HepG2 (cell line): ENCODE measurements around the gene TMEM151A. TPM values are rescaled to one million over a fixed set of nuclear protein-coding genes. Genes with fewer than 3 reads are reported as not detected.

ENCODE experiments used
- BORCS8-MEF2B ChIP-seq: sonication (generic); formaldehyde crosslinking; IDR thresholded peaks from 2 replicates; pipeline ENCODE4 v1.8.0; 2022; ENCODE audit warnings: mild to moderate bottlenecking, missing genetic modification reagents
- CHCHD3 ChIP-seq: sonication (generic); formaldehyde crosslinking; IDR thresholded peaks from 2 replicates; pipeline ENCODE4 v1.8.0; 2022; ENCODE audit warnings: mild to moderate bottlenecking, missing genetic modification reagents, moderate library complexity
- GABPB1 ChIP-seq: IDR thresholded peaks from 2 replicates; pipeline ENCODE4 v1.6.1; 2016; ENCODE audit warnings: mild to moderate bottlenecking, missing genetic modification reagents, moderate library complexity, missing compliant biosample characterization
- HDAC2 ChIP-seq: sonication (generic); formaldehyde crosslinking; IDR thresholded peaks from 2 replicates; pipeline ENCODE4 v1.4.0; 2020; ENCODE audit warnings: missing genetic modification reagents
- SOX13 ChIP-seq, 3 experiments: fragments of 450-650 bp in 1 of 3; sonication (generic) in 1 of 3; formaldehyde crosslinking in 1 of 3; IDR thresholded peaks in 2 of 3; conservative IDR thresholded peaks in 1 of 3; 2 replicates each; pipeline versions ENCODE4 v1.5.0 to v1.6.1; 2016 to 2020; ENCODE audit warnings: antibody characterized with exemption in 1 of 3, mild to moderate bottlenecking in 1 of 3, missing compliant biosample characterization in 1 of 3, missing genetic modification reagents in 1 of 3, moderate library complexity in 1 of 3
- TCF12 ChIP-seq, 2 experiments: fragments of 450-650 bp in 1 of 2; sonication (generic) in 1 of 2; formaldehyde crosslinking in 1 of 2; IDR thresholded peaks; 2 replicates each; pipeline versions ENCODE4 v1.6.1 to v1.8.0; 2017 to 2022; ENCODE audit warnings: antibody characterized with exemption in 1 of 2, mild to moderate bottlenecking in 1 of 2, missing genetic modification reagents in 1 of 2, moderate library complexity in 1 of 2
- polyA plus RNA-seq, 8 experiments: library from polyadenylated mRNA; depleted of rRNA in 3 of 8; stranded (reverse) in 7 of 8; unstranded in 1 of 8; fragments of >200 nt; fragmentation: Illumina TruSeq in 4 of 8; extraction: Trizol in 4 of 8; gene quantifications; 2 replicates each; pipeline versions ENCODE4 v1.2.1 to v1.2.3, GENCODE V29; 2011 to 2016; ENCODE audit warnings: low read depth in 4 of 8, missing spikeins in 1 of 8, mixed read lengths in 1 of 8; ENCODE audit not compliant: insufficient read depth in 1 of 8
- total RNA-seq, 5 experiments: library from RNA; depleted of rRNA; stranded (reverse); fragments of >200 nt; fragmentation: Illumina TruSeq; extraction: Trizol; gene quantifications; 2 replicates each; pipeline ENCODE4 v1.2.3, GENCODE V29; 2016; ENCODE audit warnings: low read depth in 1 of 5
- TF ChIP-seq, protein P1 (sequence below): IDR thresholded peaks from 2 replicates; pipeline ENCODE4 v1.4.0; 2020; ENCODE audit warnings: mild to moderate bottlenecking, missing genetic modification reagents
- TF ChIP-seq, protein P2 (sequence below), 2 experiments: sonication (generic) in 1 of 2; formaldehyde crosslinking in 1 of 2; IDR thresholded peaks; 2 replicates each; pipeline versions ENCODE4 v1.4.0 to v1.6.1; 2016 to 2020; ENCODE audit warnings: borderline replicate concordance in 1 of 2, low read depth in 1 of 2, mild to moderate bottlenecking in 1 of 2, missing genetic modification reagents in 1 of 2
- TF ChIP-seq, protein P3 (sequence below): sonication (generic); formaldehyde crosslinking; IDR thresholded peaks from 2 replicates; pipeline ENCODE4 v1.5.1; 2020; ENCODE audit warnings: mild to moderate bottlenecking, moderate library complexity, missing genetic modification reagents
- TF ChIP-seq, protein P4 (sequence below), 2 experiments: sonication (generic) in 1 of 2; formaldehyde crosslinking in 1 of 2; IDR thresholded peaks; 2 replicates each; pipeline versions ENCODE4 v1.5.1 to v1.6.1; 2011 to 2020; ENCODE audit warnings: borderline replicate concordance in 1 of 2, low read depth in 1 of 2, low read length in 1 of 2, mild to moderate bottlenecking in 1 of 2, missing genetic modification reagents in 1 of 2, moderate library complexity in 1 of 2

Gene TMEM151A
- total and polyA plus RNA-seq, 2 of the 13 experiments (the other 11 are each of a cell fraction or from before 2014, with no cell fraction given): 0.18 to 0.33 TPM

DNA sequence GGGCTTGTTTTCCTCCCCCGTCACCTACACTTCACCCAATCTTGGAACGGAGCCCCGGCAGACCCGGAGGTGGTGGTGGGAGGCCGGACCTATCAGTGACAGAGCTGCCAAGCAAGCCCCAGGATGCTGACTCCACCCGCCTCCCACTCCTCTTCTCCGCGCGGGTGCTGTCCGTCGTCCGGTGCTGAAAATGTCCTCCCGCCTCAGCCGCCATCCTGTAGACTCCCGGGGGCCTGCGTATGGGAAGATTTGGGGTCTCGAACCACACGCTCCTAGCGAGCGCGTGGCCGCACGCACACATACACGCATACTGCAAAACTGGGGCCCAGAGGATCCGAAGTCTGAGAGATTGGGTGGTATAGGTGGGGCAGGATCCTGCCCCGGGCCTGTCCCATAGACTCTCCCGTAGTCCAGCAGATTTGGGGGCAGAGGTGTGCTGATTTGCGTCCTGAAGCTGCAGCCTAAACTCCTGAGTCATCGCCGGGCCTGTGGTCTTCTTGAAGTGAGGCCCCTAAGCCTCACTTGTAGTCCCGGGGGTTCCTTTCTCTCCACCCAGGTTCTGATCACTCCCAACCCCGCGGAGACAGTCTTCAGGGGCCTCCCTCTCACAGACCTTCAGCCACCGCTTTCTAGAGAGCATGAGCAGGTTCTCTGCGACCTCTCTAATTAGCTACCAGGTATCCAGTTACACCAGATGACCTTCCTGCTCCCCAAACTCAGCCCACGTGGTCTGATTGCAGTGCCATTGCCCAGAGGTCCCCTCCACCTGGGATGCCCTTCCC is 2.0 kb upstream of the TMEM151A start (continued):
- TF ChIP-seq TCF12 (IDR thresholded peaks at IDR 0.05): no peak
- TF ChIP-seq TCF12 (CRISPR knock-in tag; IDR thresholded peaks at IDR 0.05): 0 out of 2 replicates have a peak, but pooled peaks have one; percentile 41
- TF ChIP-seq CHCHD3 (CRISPR knock-in tag): peak; percentile 90; the same call in 1 of the 2 replicates
- no peak for TF ChIP-seq GABPB1
- TF ChIP-seq, protein P1, sequence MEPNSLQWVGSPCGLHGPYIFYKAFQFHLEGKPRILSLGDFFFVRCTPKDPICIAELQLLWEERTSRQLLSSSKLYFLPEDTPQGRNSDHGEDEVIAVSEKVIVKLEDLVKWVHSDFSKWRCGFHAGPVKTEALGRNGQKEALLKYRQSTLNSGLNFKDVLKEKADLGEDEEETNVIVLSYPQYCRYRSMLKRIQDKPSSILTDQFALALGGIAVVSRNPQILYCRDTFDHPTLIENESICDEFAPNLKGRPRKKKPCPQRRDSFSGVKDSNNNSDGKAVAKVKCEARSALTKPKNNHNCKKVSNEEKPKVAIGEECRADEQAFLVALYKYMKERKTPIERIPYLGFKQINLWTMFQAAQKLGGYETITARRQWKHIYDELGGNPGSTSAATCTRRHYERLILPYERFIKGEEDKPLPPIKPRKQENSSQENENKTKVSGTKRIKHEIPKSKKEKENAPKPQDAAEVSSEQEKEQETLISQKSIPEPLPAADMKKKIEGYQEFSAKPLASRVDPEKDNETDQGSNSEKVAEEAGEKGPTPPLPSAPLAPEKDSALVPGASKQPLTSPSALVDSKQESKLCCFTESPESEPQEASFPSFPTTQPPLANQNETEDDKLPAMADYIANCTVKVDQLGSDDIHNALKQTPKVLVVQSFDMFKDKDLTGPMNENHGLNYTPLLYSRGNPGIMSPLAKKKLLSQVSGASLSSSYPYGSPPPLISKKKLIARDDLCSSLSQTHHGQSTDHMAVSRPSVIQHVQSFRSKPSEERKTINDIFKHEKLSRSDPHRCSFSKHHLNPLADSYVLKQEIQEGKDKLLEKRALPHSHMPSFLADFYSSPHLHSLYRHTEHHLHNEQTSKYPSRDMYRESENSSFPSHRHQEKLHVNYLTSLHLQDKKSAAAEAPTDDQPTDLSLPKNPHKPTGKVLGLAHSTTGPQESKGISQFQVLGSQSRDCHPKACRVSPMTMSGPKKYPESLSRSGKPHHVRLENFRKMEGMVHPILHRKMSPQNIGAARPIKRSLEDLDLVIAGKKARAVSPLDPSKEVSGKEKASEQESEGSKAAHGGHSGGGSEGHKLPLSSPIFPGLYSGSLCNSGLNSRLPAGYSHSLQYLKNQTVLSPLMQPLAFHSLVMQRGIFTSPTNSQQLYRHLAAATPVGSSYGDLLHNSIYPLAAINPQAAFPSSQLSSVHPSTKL (CRISPR knock-in tag): peak; percentile 58
- TF ChIP-seq SOX13 (IDR thresholded peaks at IDR 0.05): no peak
- TF ChIP-seq SOX13 (CRISPR knock-in tag; conservative IDR thresholded peaks at IDR 0.05 in 1 of 2, IDR thresholded peaks at IDR 0.05 in 1 of 2): peak in 1 of 2 experiments; percentile 31; a peak in 1 of 4 replicates
- TF ChIP-seq, protein P2, sequence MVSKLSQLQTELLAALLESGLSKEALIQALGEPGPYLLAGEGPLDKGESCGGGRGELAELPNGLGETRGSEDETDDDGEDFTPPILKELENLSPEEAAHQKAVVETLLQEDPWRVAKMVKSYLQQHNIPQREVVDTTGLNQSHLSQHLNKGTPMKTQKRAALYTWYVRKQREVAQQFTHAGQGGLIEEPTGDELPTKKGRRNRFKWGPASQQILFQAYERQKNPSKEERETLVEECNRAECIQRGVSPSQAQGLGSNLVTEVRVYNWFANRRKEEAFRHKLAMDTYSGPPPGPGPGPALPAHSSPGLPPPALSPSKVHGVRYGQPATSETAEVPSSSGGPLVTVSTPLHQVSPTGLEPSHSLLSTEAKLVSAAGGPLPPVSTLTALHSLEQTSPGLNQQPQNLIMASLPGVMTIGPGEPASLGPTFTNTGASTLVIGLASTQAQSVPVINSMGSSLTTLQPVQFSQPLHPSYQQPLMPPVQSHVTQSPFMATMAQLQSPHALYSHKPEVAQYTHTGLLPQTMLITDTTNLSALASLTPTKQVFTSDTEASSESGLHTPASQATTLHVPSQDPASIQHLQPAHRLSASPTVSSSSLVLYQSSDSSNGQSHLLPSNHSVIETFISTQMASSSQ (IDR thresholded peaks at IDR 0.05; ENCODE audit: low read depth): no peak
- TF ChIP-seq, protein P2 (CRISPR knock-in tag; IDR thresholded peaks at IDR 0.05; ENCODE audit: borderline replicate concordance): no peak
- peak; percentile 49; the same call in 1 of the 2 replicates for TF ChIP-seq HDAC2 (CRISPR knock-in tag)
- TF ChIP-seq, protein P3, sequence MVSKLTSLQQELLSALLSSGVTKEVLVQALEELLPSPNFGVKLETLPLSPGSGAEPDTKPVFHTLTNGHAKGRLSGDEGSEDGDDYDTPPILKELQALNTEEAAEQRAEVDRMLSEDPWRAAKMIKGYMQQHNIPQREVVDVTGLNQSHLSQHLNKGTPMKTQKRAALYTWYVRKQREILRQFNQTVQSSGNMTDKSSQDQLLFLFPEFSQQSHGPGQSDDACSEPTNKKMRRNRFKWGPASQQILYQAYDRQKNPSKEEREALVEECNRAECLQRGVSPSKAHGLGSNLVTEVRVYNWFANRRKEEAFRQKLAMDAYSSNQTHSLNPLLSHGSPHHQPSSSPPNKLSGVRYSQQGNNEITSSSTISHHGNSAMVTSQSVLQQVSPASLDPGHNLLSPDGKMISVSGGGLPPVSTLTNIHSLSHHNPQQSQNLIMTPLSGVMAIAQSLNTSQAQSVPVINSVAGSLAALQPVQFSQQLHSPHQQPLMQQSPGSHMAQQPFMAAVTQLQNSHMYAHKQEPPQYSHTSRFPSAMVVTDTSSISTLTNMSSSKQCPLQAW (CRISPR knock-in tag): peak; percentile 24; the same call in 1 of the 2 replicates
- TF ChIP-seq, protein P4, sequence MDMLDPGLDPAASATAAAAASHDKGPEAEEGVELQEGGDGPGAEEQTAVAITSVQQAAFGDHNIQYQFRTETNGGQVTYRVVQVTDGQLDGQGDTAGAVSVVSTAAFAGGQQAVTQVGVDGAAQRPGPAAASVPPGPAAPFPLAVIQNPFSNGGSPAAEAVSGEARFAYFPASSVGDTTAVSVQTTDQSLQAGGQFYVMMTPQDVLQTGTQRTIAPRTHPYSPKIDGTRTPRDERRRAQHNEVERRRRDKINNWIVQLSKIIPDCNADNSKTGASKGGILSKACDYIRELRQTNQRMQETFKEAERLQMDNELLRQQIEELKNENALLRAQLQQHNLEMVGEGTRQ (IDR thresholded peaks at IDR 0.05; ENCODE audit: low read depth, low read length): no peak
- TF ChIP-seq, protein P4 (CRISPR knock-in tag; IDR thresholded peaks at IDR 0.05; ENCODE audit: borderline replicate concordance): peak; percentile 40; the same call in 1 of the 2 replicates
- peak; percentile 57; the same call in 1 of the 2 replicates for TF ChIP-seq BORCS8-MEF2B (CRISPR knock-in tag)
